GM19324 (cell line): ENCODE data around the gene NOTCH4.
A peak's percentile ranks its signal among the peaks of the same experiment; 100 is the strongest.

ENCODE experiments used
- ATAC-seq: cut with Tn5 transposase; IDR thresholded peaks from one replicate; pipeline ENCODE4 v1.9.1; 2021; ENCODE audit warnings: mild to moderate bottlenecking, moderate library complexity; ENCODE audit not compliant: unreplicated experiment, low FRiP score

Gene NOTCH4

DNA sequence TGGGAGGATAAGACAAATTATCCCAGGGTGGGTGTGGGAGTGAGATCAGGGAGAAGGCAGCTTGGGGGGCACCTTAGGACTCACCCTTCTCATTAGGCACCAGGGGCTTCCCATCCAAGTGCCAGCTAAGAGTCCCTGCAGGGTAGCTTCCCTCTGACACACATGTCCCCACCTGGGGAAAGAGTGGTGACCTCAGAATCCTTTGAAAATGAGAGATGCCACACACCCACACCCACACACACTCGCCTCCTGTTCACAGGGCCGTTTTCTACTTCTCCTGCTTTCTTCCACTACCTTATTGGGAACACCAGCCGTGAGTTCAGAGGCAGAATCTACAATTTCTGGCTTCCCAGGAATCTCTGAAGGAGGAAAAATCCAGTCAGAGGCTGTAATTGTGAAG lies 40.8 kb downstream of the NOTCH4 start:
- ATAC-seq, result no peak

DNA sequence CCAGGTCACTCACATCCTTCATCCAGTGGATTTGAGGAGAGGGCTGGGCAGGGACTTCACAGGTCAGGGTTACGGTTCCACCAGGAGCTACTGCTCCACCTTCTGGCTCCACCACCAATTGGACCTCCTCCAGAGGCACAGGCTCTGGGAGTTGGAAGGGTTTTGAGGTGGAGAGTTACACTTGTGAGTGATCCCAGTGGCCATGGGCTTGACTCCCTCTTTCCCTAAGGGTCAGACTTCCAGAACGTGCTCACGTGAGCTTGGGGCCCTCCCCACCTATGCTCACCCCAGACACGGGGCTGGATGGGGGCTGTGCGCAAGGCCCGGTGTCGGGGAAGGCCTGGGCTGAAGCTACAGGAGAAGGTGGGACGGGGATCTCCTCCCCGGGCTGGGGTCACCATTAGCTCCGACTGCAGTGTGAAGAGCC lies 41.3 kb downstream of the NOTCH4 start:
- no peak for ATAC-seq

DNA sequence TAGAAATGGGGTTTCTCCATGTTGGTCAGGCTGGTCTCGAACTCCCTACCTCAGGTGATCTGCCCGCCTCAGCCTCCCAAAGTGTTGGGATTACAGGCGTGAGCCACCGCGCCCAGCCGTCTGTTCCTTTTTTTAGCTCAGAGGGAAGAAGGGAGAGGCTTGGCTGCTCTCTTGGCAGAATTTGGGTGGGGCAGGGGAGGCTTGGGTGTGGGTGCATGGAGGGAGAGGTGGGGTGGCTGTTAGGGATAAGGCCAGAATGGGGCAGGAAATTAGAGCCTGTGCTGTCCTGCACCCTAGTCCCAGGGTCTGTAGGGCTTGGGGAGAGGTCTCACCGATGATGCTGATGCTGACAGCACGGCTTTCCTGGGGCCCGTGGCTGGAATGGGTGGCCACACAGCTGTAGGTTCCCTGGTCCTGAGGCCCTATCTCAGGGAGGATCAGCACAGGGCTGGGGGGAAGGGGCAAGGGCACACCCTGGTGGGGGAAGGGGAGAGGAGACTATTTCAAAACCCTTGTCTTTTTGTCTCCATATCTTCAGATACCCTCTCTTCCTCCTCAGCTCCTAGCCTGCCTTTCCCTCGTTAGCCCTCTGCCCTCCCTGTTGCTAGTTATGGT lies 41.8 kb downstream of the NOTCH4 start:
- no peak for ATAC-seq

DNA sequence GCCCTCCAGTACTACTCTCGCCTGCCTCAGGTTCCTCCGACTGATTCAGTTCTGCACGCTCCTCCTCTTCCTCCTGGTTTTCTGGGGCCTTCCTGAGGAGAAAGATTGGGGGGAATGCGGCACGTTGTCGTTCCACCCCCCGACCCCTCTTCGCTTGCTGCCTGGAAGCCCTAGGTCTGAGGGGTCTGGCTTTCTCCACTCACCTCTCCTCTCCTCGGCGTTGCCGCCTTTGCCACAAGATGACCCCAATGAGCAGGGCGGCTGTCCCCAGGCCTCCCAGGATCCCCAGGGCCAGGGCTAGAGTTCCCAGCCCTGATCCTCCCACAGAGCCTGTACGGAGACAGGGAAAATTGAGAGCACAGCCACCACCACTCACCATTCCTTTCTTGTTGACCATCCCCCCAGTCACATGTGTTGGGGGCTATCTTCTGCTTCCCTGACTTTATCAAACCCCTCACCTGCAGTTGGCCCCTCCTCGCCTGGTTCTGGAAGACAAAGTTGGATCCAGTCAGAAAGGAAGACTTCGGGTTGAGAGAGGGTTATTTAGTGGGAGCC lies 42.6 kb downstream of the NOTCH4 start:
- ATAC-seq, result no peak

DNA sequence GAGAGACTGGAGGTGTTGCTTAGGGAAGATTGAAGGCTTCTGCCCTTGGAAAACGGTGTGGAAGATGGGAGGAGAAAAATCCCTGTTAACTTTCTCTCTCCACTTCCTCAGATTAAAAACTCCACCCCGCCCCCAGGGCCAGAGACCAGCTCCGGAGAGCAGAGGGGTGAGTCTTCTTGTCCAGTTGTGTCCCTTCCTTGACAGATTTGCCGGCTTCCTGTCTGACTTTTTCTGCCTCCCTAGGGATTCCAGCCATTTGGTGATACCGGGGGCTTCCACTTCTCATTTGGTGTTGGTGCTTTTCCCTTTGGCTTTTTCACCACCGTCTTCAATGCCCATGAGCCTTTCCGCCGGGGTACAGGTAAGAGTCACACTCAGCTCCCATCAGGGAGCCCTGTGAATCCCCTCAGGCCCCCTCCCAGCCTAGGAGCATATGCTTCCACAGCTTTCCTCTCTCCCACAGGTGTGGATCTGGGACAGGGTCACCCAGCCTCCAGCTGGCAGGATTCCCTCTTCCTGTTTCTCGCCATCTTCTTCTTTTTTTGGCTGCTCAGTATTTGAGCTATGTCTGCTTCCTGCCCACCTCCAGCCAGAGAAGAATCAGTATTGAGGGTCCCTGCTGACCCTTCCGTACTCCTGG lies 44.0 kb downstream of the NOTCH4 start:
- no peak for ATAC-seq

DNA sequence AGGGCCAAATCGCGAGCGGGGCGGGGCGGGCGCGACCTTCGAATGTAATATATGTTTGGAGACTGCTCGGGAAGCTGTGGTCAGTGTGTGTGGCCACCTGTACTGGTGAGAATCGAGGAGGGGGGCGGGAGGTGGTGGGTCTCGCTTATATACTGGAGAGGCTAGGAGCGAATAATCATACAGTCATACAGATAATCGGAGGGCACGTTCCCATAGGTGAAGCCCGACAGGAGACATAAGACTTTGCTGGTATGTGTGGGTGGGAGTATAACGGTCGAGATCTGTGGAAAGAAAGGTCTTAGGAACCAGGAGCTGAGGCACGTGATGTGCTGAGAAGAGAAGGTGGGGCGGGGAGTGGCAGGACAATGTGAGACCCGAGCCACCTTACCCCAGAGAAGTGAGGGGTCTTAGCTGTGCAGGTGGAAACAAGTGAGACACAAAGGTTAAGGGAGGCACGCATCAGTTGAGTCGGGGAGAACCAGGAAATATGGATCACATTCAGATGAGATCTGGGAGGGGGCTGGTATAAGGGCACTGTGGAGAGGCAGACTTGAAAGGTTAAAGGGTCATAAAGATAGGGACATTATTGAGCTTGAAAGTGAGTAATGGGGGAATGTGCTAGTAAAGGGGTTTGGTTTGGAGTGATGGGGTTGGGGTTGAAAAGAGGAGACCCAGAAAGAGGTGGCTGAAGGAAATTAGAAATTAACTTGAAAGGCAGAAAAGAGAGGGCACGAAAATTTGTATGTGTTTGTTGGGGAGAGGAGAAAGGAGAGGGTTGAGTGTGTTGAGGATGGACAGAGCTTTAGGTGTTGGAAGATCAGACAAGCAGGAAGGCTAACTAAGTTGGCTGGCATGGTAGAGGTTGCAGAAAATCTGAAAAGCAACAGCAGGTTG lies 45.1 kb downstream of the NOTCH4 start:
- ATAC-seq, result no peak

DNA sequence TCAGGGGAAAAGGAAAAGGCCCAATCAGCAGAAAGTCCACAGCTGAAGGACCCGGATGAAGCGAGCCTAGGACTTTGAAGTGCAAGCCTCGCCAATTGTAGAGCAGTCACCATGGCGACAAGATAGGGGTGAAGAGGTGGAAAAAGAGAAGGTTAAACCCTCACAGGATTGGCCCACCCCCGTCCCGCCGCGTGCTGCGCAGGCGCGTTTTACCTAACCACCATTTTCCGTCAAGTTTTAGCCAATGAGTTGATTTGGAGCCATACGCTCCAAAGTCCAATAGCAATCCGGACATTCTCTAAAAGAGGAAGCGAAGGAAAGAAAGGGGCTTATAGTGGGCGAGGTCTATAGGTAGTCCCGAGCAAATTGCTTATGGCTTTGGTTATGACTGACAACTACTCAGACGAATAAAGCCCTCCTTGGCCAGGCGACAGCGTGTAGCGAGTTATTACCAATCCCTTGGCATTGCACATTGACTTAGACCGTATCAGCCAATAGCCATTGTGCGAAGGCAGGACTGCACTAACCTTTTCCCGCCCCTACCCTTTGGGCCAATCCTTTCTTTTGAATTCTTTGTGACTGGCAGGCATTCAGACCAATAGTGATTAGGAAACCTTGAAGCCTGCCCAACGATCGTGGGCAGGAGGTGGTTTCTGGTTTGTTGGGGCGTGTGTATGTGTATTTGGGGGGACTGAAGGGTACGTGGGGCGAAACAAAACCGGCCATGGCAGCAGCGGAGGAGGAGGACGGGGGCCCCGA lies 45.9 kb downstream of the NOTCH4 start, which contains the start of gene RNF5:
RNF5 (plus strand) TSS at position 618 of the 759 bp plus-strand sequence; CDS start at position 725, 107 bp downstream.
- ATAC-seq, result peak; percentile 82

DNA sequence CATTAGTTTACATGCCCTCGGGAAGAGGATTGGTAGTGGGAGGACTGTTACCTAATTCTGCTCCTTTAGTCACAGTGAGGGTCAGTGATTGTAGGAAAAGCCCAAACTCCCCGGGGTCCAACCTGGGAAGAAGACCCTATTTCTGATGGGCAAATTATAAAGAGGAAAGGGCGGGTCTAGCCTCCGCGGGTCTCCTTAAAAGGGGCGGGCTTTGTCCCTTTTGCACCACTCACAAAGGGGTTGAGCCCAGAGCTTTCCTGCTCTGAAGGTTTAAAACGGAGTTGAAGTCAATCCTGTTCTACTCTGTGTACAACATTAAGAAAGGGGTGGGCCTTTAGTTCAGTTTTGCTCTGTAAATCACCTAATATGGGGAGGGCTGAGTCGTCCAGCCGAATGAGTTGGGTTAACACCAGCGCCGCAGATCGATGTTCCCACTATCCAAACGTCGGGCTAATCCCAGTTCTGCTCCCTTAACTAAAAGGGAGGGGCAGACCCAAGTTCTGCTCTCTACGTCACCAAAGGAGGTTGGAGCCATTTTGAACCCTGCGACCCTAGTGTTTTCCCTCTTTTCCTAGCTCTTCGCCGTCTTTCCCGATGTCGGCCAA lies 46.6 kb downstream of the NOTCH4 start:
- ATAC-seq, result no peak

DNA sequence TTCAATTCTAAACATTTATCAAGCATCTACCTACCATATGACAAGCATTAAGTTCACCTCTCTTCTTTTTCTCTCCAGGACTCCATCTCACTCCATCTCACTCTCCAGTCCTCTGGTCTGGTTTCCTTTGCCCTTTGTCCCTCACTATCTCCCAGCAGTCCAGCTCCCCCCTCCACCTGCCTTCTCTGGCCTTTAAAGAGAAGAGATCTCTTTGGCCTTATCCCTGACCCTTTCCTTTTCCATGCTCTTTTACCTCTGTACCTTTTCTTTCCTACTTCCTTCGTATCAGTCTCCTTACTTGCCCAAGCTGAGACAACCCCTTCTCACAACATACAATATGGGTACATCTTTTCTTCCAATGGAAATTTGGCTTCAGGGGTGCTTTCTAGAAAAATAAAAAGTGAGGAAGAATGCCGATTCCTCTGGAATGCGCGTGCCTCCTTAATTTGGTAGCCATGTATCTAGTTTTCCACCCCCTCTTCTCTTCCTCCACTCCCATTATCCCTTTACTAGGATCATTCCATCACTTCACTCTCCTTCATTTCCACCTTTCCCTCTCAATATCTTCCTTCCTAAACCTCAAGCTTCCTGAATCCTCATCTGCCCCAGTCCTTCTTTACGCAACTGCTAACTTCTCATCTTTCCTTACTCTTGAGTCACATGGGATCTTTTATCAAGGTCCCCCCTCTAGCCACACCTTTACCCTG lies 47.2 kb downstream of the NOTCH4 start:
- ATAC-seq, result no peak

DNA sequence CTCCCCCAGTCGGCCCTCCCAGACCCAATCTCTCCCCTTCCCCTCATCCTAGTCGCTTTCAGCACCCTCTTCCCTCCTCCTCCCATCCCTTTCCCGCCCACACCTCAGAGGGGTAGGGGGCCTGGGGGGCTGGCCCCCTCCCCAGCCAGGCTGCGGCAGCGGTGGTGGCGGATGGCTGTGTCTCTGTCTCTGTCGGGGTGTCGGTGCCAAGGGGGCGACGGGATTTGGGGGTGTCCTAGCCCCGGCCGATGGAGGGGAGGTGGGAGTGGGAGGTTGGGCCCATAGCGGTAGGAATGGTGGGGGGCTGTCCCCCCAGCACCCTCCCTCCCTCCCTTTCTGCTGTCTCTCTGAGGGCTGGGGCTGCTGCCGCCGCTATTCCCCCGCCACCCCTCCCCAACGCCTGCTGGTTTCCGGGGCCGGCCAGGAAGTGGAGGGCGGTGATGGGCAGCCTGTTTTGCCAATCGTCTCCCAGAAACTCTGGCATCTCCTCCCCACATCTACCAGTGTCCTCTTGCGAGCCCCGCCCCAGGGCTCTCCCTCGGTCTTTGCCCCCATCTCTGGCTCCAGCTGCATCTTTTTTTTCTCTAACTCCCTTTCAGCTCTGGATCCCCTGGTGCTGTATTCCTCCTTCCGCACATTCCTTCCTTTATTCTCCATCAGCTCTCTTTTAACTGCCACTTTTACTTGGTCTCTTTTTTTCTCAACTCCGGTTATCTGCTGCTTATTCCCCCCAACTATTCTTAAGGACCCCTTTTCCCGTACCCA lies 48.0 kb downstream of the NOTCH4 start, which contains the start of gene AGPAT1:
AGPAT1 (minus strand) TSS at position 374 of the 765 bp plus-strand sequence. CDS start 4,588 bp downstream, outside the sequence.
- peak; percentile 39 for ATAC-seq

DNA sequence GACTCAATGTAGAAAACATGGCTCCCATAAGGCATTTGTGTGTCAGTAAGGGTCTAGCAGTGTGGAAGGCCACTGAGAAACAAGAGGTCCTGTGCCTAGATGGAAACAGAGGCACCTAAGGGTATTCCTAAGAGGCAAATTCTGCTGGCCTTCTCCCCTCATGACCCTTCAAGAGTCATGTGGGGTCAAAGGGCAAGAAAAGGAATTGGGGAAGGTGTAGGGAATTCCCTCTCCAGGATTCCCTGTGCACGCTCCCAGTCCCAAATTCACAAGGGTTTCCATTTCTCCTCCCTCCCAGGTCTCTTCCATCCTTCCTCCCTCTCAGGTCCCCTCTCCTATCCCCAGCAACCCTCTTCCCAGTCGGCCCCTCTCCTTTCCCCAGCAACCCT lies 48.6 kb downstream of the NOTCH4 start:
- ATAC-seq, result no peak

DNA sequence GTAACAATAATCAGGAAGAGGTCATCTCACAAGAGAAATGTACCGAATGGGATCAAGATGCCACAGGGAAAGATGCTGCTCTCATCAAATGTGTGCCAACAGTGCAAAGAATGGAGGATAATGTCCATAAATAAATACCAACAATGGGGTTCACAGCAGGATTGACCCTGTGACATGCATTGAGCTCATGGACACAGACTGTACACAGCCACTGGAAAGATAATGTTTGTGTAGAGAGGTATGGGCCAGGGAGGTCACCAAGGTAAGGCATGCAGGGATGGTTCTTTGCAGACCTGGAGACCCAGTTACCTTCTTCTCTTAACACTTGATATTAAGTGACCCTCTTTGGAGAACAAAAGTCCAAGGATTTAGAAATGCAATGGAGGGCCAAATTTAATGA lies 49.5 kb downstream of the NOTCH4 start:
- ATAC-seq, result no peak

DNA sequence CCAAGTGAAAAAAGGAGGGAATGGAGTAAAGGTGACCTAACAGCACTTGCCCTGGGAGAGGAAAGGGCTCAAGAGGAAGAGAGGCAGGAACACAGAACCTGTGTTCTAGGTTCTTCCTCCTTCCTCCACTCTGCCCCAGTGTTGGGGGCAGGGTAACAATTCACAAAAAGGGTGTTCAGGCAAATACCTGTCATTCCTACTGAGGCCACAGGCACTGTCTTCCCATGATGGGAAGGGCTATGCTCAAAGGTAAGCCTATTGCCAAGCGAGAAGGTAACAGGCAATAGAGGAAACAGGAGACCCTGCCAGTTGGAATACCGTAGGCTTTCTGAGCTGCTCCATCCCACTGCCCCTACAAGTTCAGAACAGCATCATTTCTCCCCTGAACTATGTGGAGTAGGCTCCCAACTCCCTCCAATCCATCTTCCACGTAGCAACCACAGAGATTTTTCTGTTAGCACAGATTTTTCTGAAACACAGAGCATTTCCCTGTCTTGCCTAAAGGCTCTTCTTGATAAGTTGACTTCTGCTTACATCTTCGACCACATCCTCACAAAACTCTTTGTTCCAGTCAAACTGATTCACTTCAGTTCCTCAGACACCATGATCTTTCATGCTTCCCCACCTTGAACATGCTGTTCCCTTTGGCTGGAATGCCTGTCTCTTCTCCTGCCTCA lies 50.7 kb downstream of the NOTCH4 start:
- no peak for ATAC-seq

DNA sequence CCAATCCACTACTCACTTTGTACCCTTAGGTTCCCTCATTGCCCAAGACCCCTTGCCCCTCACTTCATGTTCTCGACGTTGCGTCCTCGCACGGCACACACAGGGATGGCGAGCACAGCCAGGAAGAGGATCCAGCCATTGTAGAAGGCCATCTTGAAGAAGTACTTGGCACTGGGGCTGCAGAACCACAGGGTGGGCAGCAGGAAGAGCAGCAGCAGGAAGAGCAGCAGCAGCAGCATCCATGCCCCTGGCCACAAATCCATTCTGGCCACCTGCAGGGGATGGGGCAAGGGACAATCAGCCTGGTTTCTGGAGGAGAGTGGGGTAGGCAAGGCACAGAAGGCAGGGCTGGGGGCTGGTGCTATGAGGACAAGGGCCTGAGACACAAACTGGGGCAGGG lies 52.6 kb downstream of the NOTCH4 start:
- no peak for ATAC-seq

DNA sequence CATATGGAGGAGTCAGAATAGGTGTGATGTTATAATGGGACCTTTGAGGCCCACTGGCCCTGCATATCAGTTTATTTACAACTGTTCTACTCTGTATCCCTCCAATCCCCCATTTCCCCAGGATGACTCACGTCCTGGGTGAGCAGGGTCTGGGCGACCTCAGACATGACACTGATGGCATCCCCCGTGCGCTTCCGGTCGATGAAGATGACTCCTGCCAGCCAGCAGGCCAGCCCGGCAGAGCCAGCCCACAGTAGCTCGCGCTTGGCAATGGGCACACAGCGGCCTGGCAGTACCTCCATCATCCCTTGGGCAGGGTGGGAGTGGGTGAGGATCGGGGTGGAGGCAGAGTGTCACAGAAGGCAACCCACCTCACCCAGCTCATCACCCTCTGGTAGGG lies 53.6 kb downstream of the NOTCH4 start:
- ATAC-seq, result no peak

DNA sequence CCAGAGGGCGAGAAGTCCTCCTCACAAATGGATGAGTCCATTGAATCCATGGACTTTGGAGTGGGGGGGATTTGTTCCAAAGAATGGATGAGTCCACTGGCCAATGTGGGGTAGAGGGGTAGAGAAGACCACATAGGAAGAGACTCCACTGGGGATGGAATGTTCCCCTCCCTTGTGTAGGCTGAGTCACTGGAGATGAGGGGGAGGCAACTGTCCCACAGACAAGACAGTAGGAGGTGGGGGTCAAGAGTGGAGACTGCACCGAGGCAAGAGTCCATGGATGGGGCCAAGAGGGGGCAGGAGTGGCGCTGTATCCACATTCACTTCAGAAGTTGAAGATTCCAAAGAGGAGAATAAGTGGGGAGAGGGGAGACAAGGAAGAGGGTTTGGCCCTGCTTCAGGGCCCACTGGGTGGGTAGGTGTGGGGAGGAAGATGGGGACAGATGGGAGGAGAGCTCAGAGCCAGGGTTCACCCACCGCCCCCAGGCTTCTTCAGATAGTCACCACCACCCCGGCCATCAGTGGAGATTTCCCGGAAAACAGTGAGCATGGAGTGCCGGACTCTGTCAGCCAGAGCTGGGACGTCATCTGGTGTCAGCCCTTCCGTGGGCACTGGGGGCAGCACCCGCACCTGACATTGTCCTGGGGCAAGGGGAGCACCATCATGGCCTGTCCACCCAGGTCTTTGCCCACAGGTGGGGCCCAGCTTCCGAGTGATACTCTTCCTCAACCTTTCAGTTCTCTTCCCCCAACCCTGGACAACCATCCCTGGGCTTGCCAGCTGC lies 54.9 kb downstream of the NOTCH4 start:
- ATAC-seq, result no peak

DNA sequence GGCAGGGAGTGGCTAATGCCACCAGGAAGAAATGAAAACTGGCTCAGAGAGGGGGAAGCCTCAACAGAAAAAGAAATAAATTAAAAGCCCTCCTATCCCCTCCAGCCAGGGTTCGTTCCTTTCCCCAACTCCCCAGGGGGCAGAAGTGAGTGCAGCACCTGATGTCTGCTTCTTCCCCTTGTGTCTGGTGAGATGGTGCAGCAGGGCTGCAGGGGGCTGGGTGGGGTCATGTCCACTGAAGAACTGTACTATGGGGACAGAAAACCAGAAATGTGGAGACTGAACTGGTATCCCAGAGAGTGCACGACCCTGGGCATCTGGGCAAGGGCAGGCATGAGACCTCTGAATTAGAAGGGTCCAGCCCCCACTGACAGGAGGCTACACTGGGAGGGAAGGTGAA lies 55.5 kb downstream of the NOTCH4 start:
- no peak for ATAC-seq
